A549 (cell line): ENCODE data around the gene FRMD3. TPM values are rescaled to one million over a fixed set of nuclear protein-coding genes. Genes with fewer than 3 reads are reported as not detected.

Experiments used
- ATAC-seq, 2 experiments: fragments of 200-7000 bp in 1 of 2; fragments of >200 bp in 1 of 2; cut with Nextera tagmentation in 1 of 2; cut with Tn5 transposase in 1 of 2; 3 replicates each; pipeline versions ENCODE4 v1.8.0 to v1.9.1; 2018 to 2020; ENCODE audit warnings: mild to moderate bottlenecking in 1 of 2, moderate library complexity in 1 of 2
- CTCF ChIA-PET: fragments of 300-600 bp; sonication (Branson Sonifier 250); formaldehyde crosslinking; extraction: SDS; loops from one replicate; lab custom pipeline; 2021; ENCODE audit warnings: antibody characterized with exemption, inconsistent platforms; lab: Yijun Ruan, JAX
- POLR2A ChIA-PET: fragments of 350-600 bp; formaldehyde crosslinking; extraction: SDS; loops from one replicate; lab custom pipeline; 2021; ENCODE audit warnings: antibody characterized with exemption, inconsistent platforms; lab: Yijun Ruan, JAX
- DNase-seq, 2 experiments: peaks; one replicate each; pipeline versions ENCODE4 v3.0.0 to v3.0.0-alpha.2; 2011 to 2016; ENCODE audit warnings: low read depth in 1 of 2, low spot score in 1 of 2
- FAIRE-seq: peaks from 2 replicates; lab custom pipeline; 2011; peaks lifted over from hg19 to GRCh38; lab: Jason Lieb, UNC
- H3K27ac ChIP-seq, 2 experiments: fragments of >200 bp; sonication (Bioruptor Twin); formaldehyde crosslinking; 3 replicates each; pipeline ENCODE4 v1.5.1; 2016 to 2017
- H3K4me1 ChIP-seq: fragments of >200 bp; sonication (Bioruptor Twin); formaldehyde crosslinking; 3 replicates; pipeline ENCODE4 v1.6.1; 2016
- H3K4me2 ChIP-seq: fragments of >200 bp; sonication (Bioruptor Twin); formaldehyde crosslinking; 3 replicates; pipeline ENCODE4 v1.6.1; 2016
- H3K4me3 ChIP-seq: fragments of >200 bp; sonication (Bioruptor Twin); formaldehyde crosslinking; 3 replicates; pipeline ENCODE4 v1.5.1; 2016
- H3K9me3 ChIP-seq: fragments of >200 bp; sonication (Bioruptor Twin); formaldehyde crosslinking; 3 replicates; pipeline ENCODE4 v1.6.1; 2016
- CBX2 ChIP-seq: fragments of 200-600 bp; sonication (generic); IDR thresholded peaks from 2 replicates; pipeline ENCODE4 v1.6.1; 2016; ENCODE audit warnings: low read depth, mild to moderate bottlenecking, borderline replicate concordance
- CHD2 ChIP-seq: fragments of 150-350 bp; IDR thresholded peaks from 2 replicates; pipeline ENCODE4 v1.6.1; 2014; ENCODE audit warnings: low read length; ENCODE audit not compliant: partially characterized antibody
- CHD4 ChIP-seq: fragments of 200-600 bp; sonication (generic); IDR thresholded peaks from 2 replicates; pipeline ENCODE4 v1.6.1; 2016; ENCODE audit warnings: antibody characterized with exemption, mild to moderate bottlenecking, borderline replicate concordance
- EHF ChIP-seq: fragments of 250-450 bp; sonication (Bioruptor Pico); IDR thresholded peaks from 2 replicates; pipeline ENCODE4 v1.5.0; 2020; ENCODE audit warnings: mild to moderate bottlenecking
- EP300 ChIP-seq, 2 experiments: fragments of >200 bp; sonication (Bioruptor Twin); formaldehyde crosslinking; IDR thresholded peaks; 2 replicates in 1 of 2; 3 replicates in 1 of 2; pipeline ENCODE4 v1.6.1; 2016 to 2017
- ESRRA ChIP-seq: fragments of 150-350 bp; IDR thresholded peaks from 2 replicates; pipeline ENCODE4 v1.6.1; 2014; ENCODE audit warnings: mild to moderate bottlenecking, low read length, borderline replicate concordance
- FOSL2 ChIP-seq, 2 experiments: fragments of 450-650 bp in 1 of 2; fragments of >200 bp in 1 of 2; sonication (Bioruptor Twin) in 1 of 2; formaldehyde crosslinking; IDR thresholded peaks; 2 replicates each; pipeline versions ENCODE4 v1.5.0 to v1.6.1; 2016 to 2020; ENCODE audit warnings: mild to moderate bottlenecking in 1 of 2, moderate library complexity in 1 of 2
- HDAC2 ChIP-seq: fragments of 200-600 bp; sonication (generic); IDR thresholded peaks from 2 replicates; pipeline ENCODE4 v1.6.1; 2016
- HOXA7 ChIP-seq: fragments of 250-450 bp; sonication (Bioruptor Pico); IDR thresholded peaks from 2 replicates; pipeline ENCODE4 v1.5.0; 2020; ENCODE audit warnings: mild to moderate bottlenecking, moderate library complexity
- HOXB5 ChIP-seq: fragments of 250-450 bp; sonication (Bioruptor Pico); IDR thresholded peaks from 2 replicates; pipeline ENCODE4 v1.5.0; 2020; ENCODE audit warnings: mild to moderate bottlenecking, moderate library complexity
- JUN ChIP-seq, 2 experiments: fragments of >200 bp; sonication (Bioruptor Twin); formaldehyde crosslinking; IDR thresholded peaks; 2 replicates in 1 of 2; 3 replicates in 1 of 2; pipeline ENCODE4 v1.6.1; 2016 to 2017
- JUNB ChIP-seq: fragments of >200 bp; sonication (Bioruptor Twin); formaldehyde crosslinking; IDR thresholded peaks from 2 replicates; pipeline ENCODE4 v1.6.1; 2016
- KDM1A ChIP-seq: fragments of 200-600 bp; sonication (generic); IDR thresholded peaks from 2 replicates; pipeline ENCODE4 v1.6.1; 2016; ENCODE audit warnings: low read depth, mild to moderate bottlenecking
- KDM5A ChIP-seq: fragments of 200-600 bp; sonication (generic); IDR thresholded peaks from 2 replicates; pipeline ENCODE4 v1.6.1; 2016; ENCODE audit warnings: antibody characterized with exemption, mild to moderate bottlenecking
- MAFK ChIP-seq: fragments of 450-650 bp; IDR thresholded peaks from 2 replicates; pipeline ENCODE4 v1.6.1; 2014; ENCODE audit not compliant: partially characterized antibody
- RARB ChIP-seq: fragments of 250-450 bp; sonication (Bioruptor Pico); IDR thresholded peaks from 2 replicates; pipeline ENCODE4 v1.8.0; 2021; ENCODE audit warnings: mild to moderate bottlenecking, moderate library complexity
- RFX5 ChIP-seq: fragments of 450-650 bp; IDR thresholded peaks from 2 replicates; pipeline ENCODE4 v1.7.1; 2014; ENCODE audit warnings: antibody characterized with exemption, mild to moderate bottlenecking, moderate library complexity
- TP53 ChIP-seq: fragments of 250-450 bp; sonication (Bioruptor Pico); IDR thresholded peaks from 2 replicates; pipeline ENCODE4 v1.5.0; 2021; ENCODE audit warnings: mild to moderate bottlenecking, moderate library complexity
- WGBS: methylation state at CpG from one replicate; pipeline ENCODE4 v1.1.6; 2017; ENCODE audit errors: missing lambda C conversion rate; 5-methylcytosine and 5-hydroxymethylcytosine counted together
- polyA plus RNA-seq, 4 experiments: library from polyadenylated mRNA; depleted of rRNA in 3 of 4; stranded (reverse); fragments of >200 nt; fragmentation: RNase III in 1 of 4; extraction: RNeasy Plus Mini Kit Qiagen cat#74134 plus additional on column Dnase treatment in 1 of 4; gene quantifications; 2 replicates in 3 of 4; 3 replicates in 1 of 4; pipeline ENCODE4 v1.2.3, GENCODE V29; 2011 to 2017
- TF ChIP-seq, protein P1 (sequence below): fragments of 250-450 bp; sonication (Bioruptor Pico); IDR thresholded peaks from 2 replicates; pipeline ENCODE4 v1.5.0; 2020; ENCODE audit warnings: low read depth, mild to moderate bottlenecking, moderate library complexity
- TF ChIP-seq, protein P2 (sequence below): IDR thresholded peaks from 2 replicates; pipeline ENCODE4 v1.6.1; 2012
- TF ChIP-seq, protein P3 (sequence below): IDR thresholded peaks from 2 replicates; pipeline ENCODE4 v1.6.1; 2012
- TF ChIP-seq, protein P4 (sequence below): fragments of 250-450 bp; sonication (Bioruptor Pico); IDR thresholded peaks from 2 replicates; pipeline ENCODE4 v1.5.0; 2021; ENCODE audit warnings: mild to moderate bottlenecking, moderate library complexity, borderline replicate concordance
- TF ChIP-seq, protein P5 (sequence below): fragments of 150-350 bp; IDR thresholded peaks from 2 replicates; pipeline ENCODE4 v1.6.1; 2014; ENCODE audit warnings: low read depth, mild to moderate bottlenecking, low read length

The FRMD3 gene
- polyA plus RNA-seq, 2 of the 4 experiments (the other 2 are of a cell fraction), result 1.7 to 3.3 TPM

DNA sequence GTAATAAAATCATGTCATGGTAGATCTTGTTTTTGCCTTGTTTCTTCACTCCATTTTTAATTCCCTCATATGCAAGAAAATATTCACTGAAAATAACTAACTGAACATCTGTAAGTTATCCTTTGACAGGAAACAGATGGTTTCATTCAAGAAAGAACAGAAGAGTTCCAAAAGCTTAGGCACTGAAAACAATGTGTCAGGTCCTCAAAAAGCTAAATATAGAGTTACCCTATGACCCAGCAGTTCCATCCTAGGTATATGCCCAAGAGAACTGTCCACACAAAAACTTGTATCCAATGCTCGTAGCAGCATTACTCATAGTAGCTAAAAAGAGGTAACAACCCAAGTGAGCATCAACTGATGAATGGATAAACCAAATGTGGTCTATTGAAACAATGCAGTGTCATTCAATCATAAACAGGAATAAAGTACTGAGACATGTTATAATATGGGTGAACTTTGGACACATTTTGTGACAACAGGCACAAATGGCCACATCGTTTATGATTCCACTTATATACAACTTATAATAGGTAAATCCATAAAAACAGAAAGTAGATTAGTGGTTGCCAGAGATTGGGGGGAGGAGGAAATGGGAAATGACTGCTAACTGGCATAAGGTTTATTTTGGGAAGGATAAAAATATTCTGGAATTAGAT lies 231.0 kb downstream of the FRMD3 start:
- ChIA-PET POLR2A (no interaction called here), CTCF (no interaction called here)
- TF ChIP-seq HDAC2 (no peak), JUN (IDR thresholded peaks at IDR 0.05) (no peak), EP300 (IDR thresholded peaks at IDR 0.05) (no peak), TP53 (CRISPR knock-in tag) (no peak)
- Histone ChIP-seq H3K4me1 (no peaks in the 10 kb centered on the region), H3K4me3 (no peak overlapping the region), H3K9me3 (no peaks in the 10 kb centered on the region), H3K4me2 (no peak overlapping the region), H3K27ac (no peak overlapping the region)
- DNase-seq (no peak), ATAC-seq (no peak), FAIRE-seq (no peak)
- WGBS, result 10% methylated on average over 2 of the region's 2 CpGs

DNA sequence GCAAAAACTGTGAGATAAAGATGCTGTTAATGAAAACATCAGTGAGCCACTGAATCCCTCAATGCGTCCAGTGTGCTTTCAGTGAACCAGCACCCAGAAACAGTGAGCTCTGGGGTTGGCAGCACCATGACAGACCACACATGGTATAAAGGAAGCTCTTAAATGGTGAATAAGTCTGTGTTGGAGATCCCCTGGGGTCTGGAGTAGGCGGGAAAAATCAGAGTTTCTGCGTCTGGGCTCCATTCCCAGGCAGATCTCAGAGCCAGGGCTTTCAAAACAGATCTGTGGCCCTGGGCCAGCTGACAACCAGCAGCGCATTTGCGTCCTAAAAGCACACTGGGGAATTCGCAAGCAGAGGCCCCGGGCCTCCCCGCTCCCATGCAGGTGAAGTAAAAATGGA lies 233.5 kb downstream of the FRMD3 start:
- no peak for ATAC-seq
- no peaks in the 10 kb centered on the region for H3K9me3 ChIP-seq
- TF ChIP-seq MAFK (no peak), ESRRA (no peak), JUNB (no peak), RFX5 (no peak), HOXB5 (no peak), CBX2 (no peak), KDM5A (no peak), EHF (CRISPR knock-in tag) (no peak), FOSL2 (IDR thresholded peaks at IDR 0.05) (no peak), FOSL2 (CRISPR knock-in tag; IDR thresholded peaks at IDR 0.05) (no peak), KDM1A (no peak), HOXA7 (CRISPR knock-in tag) (no peak), CHD4 (no peak), CHD2 (no peak), RARB (CRISPR knock-in tag) (no peak)
- TF ChIP-seq, protein P1, sequence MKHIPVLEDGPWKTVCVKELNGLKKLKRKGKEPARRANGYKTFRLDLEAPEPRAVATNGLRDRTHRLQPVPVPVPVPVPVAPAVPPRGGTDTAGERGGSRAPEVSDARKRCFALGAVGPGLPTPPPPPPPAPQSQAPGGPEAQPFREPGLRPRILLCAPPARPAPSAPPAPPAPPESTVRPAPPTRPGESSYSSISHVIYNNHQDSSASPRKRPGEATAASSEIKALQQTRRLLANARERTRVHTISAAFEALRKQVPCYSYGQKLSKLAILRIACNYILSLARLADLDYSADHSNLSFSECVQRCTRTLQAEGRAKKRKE (CRISPR knock-in tag), result no peak
- TF ChIP-seq, protein P2, sequence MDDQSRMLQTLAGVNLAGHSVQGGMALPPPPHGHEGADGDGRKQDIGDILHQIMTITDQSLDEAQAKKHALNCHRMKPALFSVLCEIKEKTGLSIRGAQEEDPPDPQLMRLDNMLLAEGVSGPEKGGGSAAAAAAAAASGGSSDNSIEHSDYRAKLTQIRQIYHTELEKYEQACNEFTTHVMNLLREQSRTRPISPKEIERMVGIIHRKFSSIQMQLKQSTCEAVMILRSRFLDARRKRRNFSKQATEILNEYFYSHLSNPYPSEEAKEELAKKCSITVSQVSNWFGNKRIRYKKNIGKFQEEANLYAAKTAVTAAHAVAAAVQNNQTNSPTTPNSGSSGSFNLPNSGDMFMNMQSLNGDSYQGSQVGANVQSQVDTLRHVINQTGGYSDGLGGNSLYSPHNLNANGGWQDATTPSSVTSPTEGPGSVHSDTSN, result no peak
- TF ChIP-seq, protein P3, sequence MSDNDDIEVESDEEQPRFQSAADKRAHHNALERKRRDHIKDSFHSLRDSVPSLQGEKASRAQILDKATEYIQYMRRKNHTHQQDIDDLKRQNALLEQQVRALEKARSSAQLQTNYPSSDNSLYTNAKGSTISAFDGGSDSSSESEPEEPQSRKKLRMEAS, result no peak
- TF ChIP-seq, protein P4, sequence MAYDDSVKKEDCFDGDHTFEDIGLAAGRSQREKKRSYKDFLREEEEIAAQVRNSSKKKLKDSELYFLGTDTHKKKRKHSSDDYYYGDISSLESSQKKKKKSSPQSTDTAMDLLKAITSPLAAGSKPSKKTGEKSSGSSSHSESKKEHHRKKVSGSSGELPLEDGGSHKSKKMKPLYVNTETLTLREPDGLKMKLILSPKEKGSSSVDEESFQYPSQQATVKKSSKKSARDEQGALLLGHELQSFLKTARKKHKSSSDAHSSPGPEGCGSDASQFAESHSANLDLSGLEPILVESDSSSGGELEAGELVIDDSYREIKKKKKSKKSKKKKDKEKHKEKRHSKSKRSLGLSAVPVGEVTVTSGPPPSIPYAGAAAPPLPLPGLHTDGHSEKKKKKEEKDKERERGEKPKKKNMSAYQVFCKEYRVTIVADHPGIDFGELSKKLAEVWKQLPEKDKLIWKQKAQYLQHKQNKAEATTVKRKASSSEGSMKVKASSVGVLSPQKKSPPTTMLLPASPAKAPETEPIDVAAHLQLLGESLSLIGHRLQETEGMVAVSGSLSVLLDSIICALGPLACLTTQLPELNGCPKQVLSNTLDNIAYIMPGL, result no peak
- TF ChIP-seq, protein P5, sequence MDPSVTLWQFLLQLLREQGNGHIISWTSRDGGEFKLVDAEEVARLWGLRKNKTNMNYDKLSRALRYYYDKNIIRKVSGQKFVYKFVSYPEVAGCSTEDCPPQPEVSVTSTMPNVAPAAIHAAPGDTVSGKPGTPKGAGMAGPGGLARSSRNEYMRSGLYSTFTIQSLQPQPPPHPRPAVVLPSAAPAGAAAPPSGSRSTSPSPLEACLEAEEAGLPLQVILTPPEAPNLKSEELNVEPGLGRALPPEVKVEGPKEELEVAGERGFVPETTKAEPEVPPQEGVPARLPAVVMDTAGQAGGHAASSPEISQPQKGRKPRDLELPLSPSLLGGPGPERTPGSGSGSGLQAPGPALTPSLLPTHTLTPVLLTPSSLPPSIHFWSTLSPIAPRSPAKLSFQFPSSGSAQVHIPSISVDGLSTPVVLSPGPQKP, result no peak
- TF ChIP-seq, all 56 proteins: peak for 0
- ChIA-PET POLR2A (no interaction called here), CTCF (interaction anchor here (0.9 kb wide), 1 partner anchor 234 kb away, joined by 3 read pairs; the partner anchor contains the start of gene FRMD3)
- peaks cover 6% of the 10 kb centered on the region for H3K4me1 ChIP-seq
- H3K27ac ChIP-seq, result no peak overlapping the region
- 62% methylated on average over 8 of the region's 8 CpGs for WGBS
- FAIRE-seq (no peak), DNase-seq (no peak)
- H3K4me3 ChIP-seq, result no peak overlapping the region
- no peak overlapping the region for H3K4me2 ChIP-seq
